ENCODE measurements around the gene RSRP1. TPM values are rescaled to one million over a fixed set of nuclear protein-coding genes. Genes with fewer than 3 reads are reported as not detected.
A peak's percentile ranks its signal among the peaks of the same experiment; 100 is the strongest.

The RSRP1 gene
- polyA plus RNA-seq, 1 donor (not counting 4 experiments of a cell fraction or from before 2014, with no cell fraction given) = 71.2 TPM

GRCh38 chr1:25253911-25254310 is 6.7 kb upstream of the RSRP1 start:
- H4K20me1 ChIP-seq (ENCODE audit: control insufficient read depth, extremely low read depth, insufficient read depth, low read length) = no peaks in the 10 kb centered on the region
- no peaks in the 10 kb centered on the region for H3K36me3 ChIP-seq (ENCODE audit: control insufficient read depth in 2 of 2, extremely low read depth in 1 of 2, insufficient read depth in 2 of 2, low read length in 2 of 2)
- H3K4me3 ChIP-seq (ENCODE audit: control insufficient read depth in 2 of 3, extremely low read depth in 1 of 3, insufficient read depth in 2 of 3, low read depth in 1 of 3, low read length in 3 of 3) = no peak overlapping the region
- dilution Hi-C loops (cut with MboI; ENCODE audit: extremely low pct_ligation_motif_present, low sequenced_read_pairs) = no loop called here
- no peaks in the 10 kb centered on the region for H3K79me2 ChIP-seq (ENCODE audit: control insufficient read depth, insufficient read depth, low read length)
- no peak overlapping the region for H3K4me2 ChIP-seq (ENCODE audit: control insufficient read depth, extremely low read depth, insufficient read depth, low read depth, low read length)
- DNase-seq (ENCODE audit: low read depth, low spot score) (no peak), FAIRE-seq (no peak)
- TF ChIP-seq EZH2 (IDR thresholded peaks at IDR 0.05; ENCODE audit: low read length) (no peak), CTCF (optimal IDR thresholded peaks at IDR 0.05 in 1 of 3, IDR thresholded peaks at IDR 0.05 in 1 of 3, conservative IDR thresholded peaks at IDR 0.05 in 1 of 3; ENCODE audit: extremely low read depth in 1 of 3, insufficient read depth in 2 of 3, low read length in 3 of 3) (no peak)
- H3K4me1 ChIP-seq (ENCODE audit: control insufficient read depth, extremely low read depth, insufficient read depth, low read length) = no peaks in the 10 kb centered on the region
- H3K27ac ChIP-seq (ENCODE audit: control insufficient read depth, insufficient read depth, low read length) = no peak overlapping the region
- H3K9me3 ChIP-seq (ENCODE audit: control insufficient read depth, low read depth, low read length) = no peaks in the 10 kb centered on the region
- no peaks in the 10 kb centered on the region for H3K27me3 ChIP-seq (ENCODE audit: control insufficient read depth, extremely low read depth, insufficient read depth, low read length)
- H3K9ac ChIP-seq (ENCODE audit: control insufficient read depth, extremely low read depth, insufficient read depth, low read length) = no peak overlapping the region
- H2AFZ ChIP-seq (ENCODE audit: control insufficient read depth, low read length) = no peak overlapping the region
- H3K9me1 ChIP-seq (ENCODE audit: control insufficient read depth, extremely low read depth, insufficient read depth, low read length) = no peaks in the 10 kb centered on the region

GRCh38 chr1:25247829-25248754 is 838 bp upstream of the RSRP1 start:
- FAIRE-seq (no peak), DNase-seq (ENCODE audit: low read depth, low spot score) (no peak)
- H4K20me1 ChIP-seq (ENCODE audit: control insufficient read depth, extremely low read depth, insufficient read depth, low read length) = peaks cover 12% of the 10 kb centered on the region
- peaks cover 14% of the 10 kb centered on the region for H3K4me1 ChIP-seq (ENCODE audit: control insufficient read depth, extremely low read depth, insufficient read depth, low read length)
- peak overlapping the region; percentile 95 for H3K4me2 ChIP-seq (ENCODE audit: control insufficient read depth, extremely low read depth, insufficient read depth, low read depth, low read length)
- peak overlapping the region; percentile 97 for H3K9ac ChIP-seq (ENCODE audit: control insufficient read depth, extremely low read depth, insufficient read depth, low read length)
- H3K4me3 ChIP-seq (ENCODE audit: control insufficient read depth in 2 of 3, extremely low read depth in 1 of 3, insufficient read depth in 2 of 3, low read depth in 1 of 3, low read length in 3 of 3) = peak overlapping the region; percentile 77 to 100 (median 97)
- H3K27me3 ChIP-seq (ENCODE audit: control insufficient read depth, extremely low read depth, insufficient read depth, low read length) = no peaks in the 10 kb centered on the region
- TF ChIP-seq CTCF (optimal IDR thresholded peaks at IDR 0.05 in 1 of 3, IDR thresholded peaks at IDR 0.05 in 1 of 3, conservative IDR thresholded peaks at IDR 0.05 in 1 of 3; ENCODE audit: extremely low read depth in 1 of 3, insufficient read depth in 2 of 3, low read length in 3 of 3) (no peak), EZH2 (IDR thresholded peaks at IDR 0.05; ENCODE audit: low read length) (no peak)
- H3K36me3 ChIP-seq (ENCODE audit: control insufficient read depth in 2 of 2, extremely low read depth in 1 of 2, insufficient read depth in 2 of 2, low read length in 2 of 2) = peaks cover 9 to 19% of the 10 kb centered on the region in 2 experiments
- peaks cover 32% of the 10 kb centered on the region for H3K79me2 ChIP-seq (ENCODE audit: control insufficient read depth, insufficient read depth, low read length)
- peak overlapping the region; percentile 93 for H3K27ac ChIP-seq (ENCODE audit: control insufficient read depth, insufficient read depth, low read length)
- no peaks in the 10 kb centered on the region for H3K9me1 ChIP-seq (ENCODE audit: control insufficient read depth, extremely low read depth, insufficient read depth, low read length)
- dilution Hi-C loops (cut with MboI; ENCODE audit: extremely low pct_ligation_motif_present, low sequenced_read_pairs) = no loop called here
- no peaks in the 10 kb centered on the region for H3K9me3 ChIP-seq (ENCODE audit: control insufficient read depth, low read depth, low read length)
- H2AFZ ChIP-seq (ENCODE audit: control insufficient read depth, low read length) = peak overlapping the region; percentile 91
